Measurements from ENCODE around the gene CTDSP1.

CTDSP1 gene, protein sequence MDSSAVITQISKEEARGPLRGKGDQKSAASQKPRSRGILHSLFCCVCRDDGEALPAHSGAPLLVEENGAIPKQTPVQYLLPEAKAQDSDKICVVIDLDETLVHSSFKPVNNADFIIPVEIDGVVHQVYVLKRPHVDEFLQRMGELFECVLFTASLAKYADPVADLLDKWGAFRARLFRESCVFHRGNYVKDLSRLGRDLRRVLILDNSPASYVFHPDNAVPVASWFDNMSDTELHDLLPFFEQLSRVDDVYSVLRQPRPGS

DNA sequence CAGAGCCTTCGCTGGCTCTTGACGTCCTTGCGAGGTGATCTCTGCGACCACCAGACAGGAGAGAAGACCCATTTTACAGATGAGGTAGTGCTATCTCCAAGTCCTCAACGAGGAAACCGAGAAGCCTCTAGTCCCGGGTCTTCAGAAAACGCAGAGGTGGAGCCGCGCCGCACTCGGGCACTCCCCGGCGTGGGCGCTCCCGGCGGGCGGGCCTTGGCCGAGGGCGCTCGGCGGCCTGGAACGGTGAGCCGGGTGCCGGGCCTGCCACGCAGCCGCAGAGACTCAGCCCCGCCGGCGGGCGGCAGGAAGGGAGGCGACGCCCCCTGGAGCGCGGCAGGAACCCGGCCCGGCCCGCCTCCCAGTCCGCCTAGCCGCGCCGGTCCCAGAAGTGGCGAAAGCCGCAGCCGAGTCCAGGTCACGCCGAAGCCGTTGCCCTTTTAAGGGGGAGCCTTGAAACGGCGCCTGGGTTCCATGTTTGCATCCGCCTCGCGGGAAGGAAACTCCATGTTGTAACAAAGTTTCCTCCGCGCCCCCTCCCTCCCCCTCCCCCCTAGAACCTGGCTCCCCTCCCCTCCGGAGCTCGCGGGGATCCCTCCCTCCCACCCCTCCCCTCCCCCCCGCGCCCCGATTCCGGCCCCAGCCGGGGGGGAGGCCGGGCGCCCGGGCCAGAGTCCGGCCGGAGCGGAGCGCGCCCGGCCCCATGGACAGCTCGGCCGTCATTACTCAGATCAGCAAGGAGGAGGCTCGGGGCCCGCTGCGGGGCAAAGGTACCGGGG, at the start of gene CTDSP1:
Gene CTDSP1, plus strand, starts transcription at position 478 of the 776 bp plus-strand sequence. Its CDS starts 223 bp downstream, at position 701.
- TF ChIP-seq POLR2A (IDR thresholded peaks at IDR 0.05; ENCODE audit: low read depth, low read length) = peak; percentile 44; the same call in 1 of the 2 replicates
- peak; percentile 97 for DNase-seq (ENCODE audit: insufficient read length, low spot score)
- FAIRE-seq = no peak

DNA sequence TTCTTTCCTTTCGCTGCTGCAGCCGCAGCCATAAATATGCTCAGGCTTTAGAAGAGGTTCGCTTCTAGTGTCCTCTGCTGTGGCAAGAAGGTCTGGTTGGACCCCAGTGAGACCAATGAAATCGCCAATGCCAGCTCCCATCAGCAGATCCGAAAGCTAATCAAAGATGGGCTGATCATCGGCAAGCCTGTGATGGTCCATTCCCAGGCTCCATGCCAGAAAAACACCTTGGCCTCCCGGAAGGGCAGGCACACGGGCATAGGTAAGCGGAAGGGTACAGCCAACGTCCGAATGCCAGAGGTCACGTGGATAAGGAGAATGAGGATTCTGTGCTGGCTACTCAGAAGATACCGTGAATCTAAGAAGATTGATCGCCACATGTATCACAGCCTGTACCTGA, 45.6 kb upstream of the CTDSP1 start:
- no peak for TF ChIP-seq POLR2A (IDR thresholded peaks at IDR 0.05; ENCODE audit: low read depth, low read length)
- no peak for FAIRE-seq
- no peak for DNase-seq (ENCODE audit: insufficient read length, low spot score)

DNA sequence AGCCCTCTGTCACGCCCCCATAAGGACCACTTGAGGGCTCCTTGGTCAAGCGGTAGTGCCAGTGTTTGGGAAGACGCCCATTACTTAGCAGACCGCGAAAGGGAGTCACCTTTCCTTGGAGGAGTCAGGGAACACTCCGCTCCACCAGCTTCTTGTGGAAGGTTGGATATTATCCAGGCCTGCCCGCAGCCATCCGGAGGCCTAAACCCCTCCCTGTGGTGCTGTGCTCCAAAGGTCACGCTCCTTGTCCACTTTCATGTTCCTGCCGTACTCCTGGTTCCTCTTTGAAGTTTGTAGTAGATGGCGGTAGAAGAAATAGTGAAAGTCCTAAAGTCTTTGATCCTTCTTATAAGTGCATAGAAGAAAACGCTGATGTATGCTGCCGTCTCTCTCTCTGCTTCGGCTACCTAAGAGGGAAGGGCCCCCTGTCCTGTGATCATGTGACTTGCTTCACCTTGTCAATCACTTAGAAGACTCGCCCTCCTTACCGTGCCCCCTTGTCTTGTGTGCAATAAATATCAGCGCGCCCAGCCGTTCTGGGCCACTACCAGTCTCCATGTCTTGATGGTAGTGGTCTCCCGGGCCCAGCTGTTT, 44.7 kb upstream of the CTDSP1 start:
- no peak for TF ChIP-seq POLR2A (IDR thresholded peaks at IDR 0.05; ENCODE audit: low read depth, low read length)
- DNase-seq (ENCODE audit: insufficient read length, low spot score) (no peak), FAIRE-seq (no peak)

DNA sequence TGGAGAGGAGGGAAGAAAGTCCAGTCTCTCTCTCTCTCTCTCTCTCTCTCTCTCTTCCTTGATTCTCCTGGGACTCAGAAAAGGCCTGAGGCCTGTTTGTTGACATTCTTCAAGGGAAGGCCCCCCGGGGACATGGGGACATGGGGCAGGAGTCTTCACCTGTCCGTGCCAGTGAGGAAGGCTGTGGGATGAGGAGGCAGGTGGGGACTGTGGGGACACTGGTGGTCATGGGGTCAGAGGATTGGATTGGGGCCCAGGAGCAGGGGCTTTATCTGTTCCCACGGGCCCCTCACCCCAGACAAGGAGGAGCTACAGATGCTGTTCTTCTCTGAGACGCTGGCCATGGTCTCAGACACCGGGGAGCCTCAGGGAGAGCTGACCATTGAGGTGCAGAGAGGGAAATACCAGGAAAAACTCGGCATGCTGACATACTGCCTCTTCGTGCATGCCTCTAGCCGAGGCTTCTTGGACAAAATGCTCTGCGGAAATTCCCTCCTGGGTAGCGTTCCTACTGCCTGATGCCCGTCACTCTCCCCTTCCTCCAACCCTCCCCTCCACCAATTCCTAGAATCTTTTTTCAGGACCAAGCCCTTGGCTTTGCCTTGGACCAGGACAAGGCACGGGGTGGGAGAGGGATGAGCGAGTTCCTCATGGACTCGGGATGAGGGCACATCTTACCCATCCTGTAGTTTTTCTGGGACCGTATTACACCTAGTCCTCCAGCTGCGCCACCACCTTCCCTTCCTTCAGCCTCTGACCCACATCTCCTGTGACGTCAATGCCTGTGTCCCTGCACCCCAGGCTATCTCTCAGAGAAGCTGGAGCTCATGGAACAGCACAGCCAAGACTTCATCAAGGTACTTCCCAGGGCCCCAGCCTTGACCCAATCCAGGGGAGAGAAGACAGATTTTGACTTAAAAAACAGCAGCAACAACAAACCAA, 42.2 kb upstream of the CTDSP1 start:
- FAIRE-seq (no peak), DNase-seq (ENCODE audit: insufficient read length, low spot score) (no peak)
- TF ChIP-seq POLR2A (IDR thresholded peaks at IDR 0.05; ENCODE audit: low read depth, low read length) = no peak

DNA sequence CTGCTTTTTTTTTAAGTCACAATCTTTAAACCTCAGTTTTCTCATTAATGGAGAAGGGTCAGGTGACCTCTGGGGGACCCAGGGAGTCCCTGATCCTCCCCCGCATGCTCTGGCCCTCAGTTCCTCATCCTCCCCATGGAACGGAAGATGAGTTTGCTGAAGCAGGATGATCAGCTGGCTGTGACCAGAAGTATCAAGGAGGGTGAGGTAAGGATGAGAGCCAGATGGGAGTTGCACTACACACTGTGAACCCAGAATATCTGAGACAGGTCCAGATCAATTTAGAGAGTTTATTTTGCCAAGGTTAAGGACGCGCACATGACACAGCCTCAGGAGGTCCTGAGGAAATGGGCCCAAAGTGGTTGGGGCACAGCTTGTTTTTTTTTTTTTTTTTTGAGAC, 39.2 kb upstream of the CTDSP1 start:
- FAIRE-seq (no peak), DNase-seq (ENCODE audit: insufficient read length, low spot score) (no peak)
- no peak for TF ChIP-seq POLR2A (IDR thresholded peaks at IDR 0.05; ENCODE audit: low read depth, low read length)

DNA sequence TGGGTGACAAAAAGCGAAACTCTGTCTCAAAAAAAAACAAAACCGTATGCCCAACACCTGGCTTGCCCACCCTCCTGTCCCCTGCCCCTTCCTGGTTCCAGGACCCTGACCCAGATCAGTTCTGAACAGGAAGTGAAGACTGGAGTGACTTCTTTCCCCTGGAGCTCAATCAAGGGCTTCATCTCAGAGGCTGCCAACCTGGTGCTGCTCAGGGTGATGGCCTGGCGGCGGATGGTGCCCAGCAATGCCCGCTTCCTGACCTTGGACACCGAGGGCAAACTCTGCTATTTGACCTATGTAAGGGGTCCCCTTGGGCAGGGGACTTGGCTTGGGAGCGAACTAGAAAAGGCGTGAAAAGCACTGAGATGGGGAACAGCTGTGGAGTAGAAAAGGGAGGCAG, 37.1 kb upstream of the CTDSP1 start:
- DNase-seq (ENCODE audit: insufficient read length, low spot score) = no peak
- no peak for TF ChIP-seq POLR2A (IDR thresholded peaks at IDR 0.05; ENCODE audit: low read depth, low read length)
- FAIRE-seq = no peak

DNA sequence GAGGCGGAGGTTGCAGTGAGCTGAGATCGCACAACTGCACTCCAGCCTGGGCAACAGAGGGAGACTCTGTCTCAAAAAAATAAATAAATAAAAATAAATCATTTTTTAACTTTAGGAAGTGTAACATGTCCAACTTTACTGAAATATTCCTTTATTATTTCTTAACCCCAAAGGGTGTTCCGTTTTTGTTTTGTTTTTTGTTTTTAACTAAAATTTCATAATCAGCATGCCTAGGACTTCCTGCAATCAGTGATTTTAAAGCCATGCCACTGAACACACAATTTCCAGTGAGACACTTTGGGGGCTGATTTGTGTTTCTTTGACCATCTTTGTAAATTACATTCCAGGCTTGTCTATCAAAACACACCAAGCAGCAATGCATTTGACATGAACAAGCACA, 35.9 kb upstream of the CTDSP1 start:
- DNase-seq (ENCODE audit: insufficient read length, low spot score) = no peak
- no peak for FAIRE-seq
- TF ChIP-seq POLR2A (IDR thresholded peaks at IDR 0.05; ENCODE audit: low read depth, low read length) = no peak

DNA sequence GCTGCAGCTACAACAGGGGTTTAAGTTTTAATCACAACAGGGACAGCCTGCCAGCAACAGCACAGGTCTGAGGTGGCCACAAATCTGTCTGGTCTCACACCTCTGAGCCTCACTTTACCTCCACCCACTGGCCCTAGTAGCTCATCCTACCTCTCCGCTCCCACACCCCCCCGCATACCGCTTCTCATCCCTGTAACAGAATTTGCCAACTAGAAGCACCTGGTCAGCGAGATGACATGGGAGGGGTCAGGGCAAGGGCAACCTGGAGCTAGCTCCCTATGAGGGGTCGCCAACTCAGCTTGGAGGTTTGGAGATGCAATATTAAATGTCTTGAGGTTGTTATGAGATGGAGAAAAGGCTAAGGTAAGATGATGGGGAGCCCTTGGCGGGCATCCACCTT, 35.5 kb upstream of the CTDSP1 start:
- FAIRE-seq (no peak), DNase-seq (ENCODE audit: insufficient read length, low spot score) (no peak)
- no peak for TF ChIP-seq POLR2A (IDR thresholded peaks at IDR 0.05; ENCODE audit: low read depth, low read length)

DNA sequence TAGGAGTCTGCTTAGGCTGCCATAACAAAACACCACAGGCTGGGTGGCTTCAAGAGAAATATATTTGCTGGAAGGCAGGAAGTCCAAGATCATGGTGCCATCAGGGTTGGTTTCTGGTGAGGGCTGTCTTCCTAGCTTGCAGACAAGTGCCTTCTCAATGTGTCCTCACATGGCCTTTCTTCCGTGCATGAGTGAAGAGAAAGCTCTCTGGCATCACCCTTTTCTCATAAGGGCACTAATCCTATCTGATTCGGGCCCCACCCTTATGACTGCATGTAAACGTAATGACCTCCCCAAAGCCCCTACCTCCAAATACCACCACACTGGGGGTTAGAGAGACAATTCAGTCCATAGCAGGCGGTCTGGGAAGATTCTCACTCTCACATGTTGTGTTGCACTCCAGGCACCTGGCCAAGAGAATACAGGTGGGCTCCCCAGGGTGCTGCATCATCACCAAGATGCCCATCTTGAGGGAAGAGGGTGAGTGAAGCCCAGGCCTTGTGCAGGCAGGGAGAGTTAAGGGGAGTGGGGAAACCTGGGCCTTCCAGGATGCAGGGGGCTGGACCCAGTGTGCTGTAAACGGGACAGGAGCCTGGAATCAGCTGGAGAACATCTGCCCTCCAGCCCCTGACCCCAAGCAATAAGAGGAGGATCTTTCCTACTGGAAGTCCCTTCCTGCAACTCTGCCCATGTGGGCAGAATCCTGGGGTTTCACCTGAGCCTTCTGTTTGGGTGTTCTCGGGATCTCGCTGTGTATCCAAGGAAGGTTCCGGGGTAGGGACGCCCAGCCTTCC, 32.9 kb upstream of the CTDSP1 start:
- FAIRE-seq (no peak), DNase-seq (ENCODE audit: insufficient read length, low spot score) (no peak)
- no peak for TF ChIP-seq POLR2A (IDR thresholded peaks at IDR 0.05; ENCODE audit: low read depth, low read length)

DNA sequence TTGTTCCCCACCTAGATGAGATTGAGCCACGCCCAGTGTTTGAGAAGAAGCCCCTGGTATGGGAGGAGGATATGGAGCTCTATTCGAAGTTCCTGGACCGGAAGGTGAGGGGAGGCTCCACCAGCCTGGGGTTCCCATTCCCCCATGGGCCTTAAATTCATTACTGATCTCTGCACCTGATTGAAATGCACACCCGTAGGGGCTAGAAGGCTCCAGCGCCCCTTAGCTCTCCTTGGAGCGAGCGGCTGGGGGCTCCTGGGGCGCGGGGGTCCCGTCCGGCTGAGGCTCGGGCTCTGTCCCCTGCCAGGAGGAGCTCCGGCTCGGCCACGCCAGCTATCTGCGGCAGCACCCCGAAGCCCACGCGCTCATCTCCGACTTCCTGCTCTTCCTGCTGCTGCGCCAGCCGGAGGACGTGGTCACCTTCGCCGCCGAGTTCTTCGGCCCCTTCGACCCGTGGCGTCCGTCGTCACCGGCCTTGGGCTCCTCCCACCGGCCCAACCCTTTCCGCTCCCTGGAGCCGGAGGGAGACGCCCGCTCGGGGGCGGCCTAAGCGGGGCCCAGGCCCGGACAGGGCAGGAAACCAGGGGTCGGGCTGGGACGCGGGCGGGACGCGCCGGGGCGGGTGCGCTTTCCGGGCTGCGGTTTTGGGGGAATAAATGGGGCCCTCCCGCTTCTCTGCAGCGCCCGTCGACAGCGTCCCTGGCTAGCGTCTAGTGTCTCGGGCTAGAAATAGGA, 32.1 kb upstream of the CTDSP1 start:
- FAIRE-seq (no peak), DNase-seq (ENCODE audit: insufficient read length, low spot score) (no peak)
- no peak for TF ChIP-seq POLR2A (IDR thresholded peaks at IDR 0.05; ENCODE audit: low read depth, low read length)

DNA sequence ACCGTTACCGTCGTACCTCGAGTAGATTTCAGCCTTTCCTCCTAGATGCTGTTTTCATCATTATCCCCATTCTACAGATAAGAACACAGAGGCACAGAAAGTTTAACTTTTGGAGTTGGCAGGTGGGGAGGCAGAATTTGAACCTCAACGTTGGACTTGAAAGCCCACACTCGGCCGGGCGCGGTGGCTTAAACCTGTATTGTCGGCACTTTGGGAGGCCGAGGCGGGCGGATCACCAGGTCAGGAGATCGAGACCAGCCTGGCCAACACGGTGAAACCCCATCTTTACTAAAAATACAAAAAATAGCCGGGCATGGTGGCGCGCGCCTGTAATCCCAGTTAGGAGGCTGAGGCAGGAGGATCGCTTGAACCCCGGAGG, 31.5 kb upstream of the CTDSP1 start:
- no peak for TF ChIP-seq POLR2A (IDR thresholded peaks at IDR 0.05; ENCODE audit: low read depth, low read length)
- DNase-seq (ENCODE audit: insufficient read length, low spot score) = no peak
- no peak for FAIRE-seq

DNA sequence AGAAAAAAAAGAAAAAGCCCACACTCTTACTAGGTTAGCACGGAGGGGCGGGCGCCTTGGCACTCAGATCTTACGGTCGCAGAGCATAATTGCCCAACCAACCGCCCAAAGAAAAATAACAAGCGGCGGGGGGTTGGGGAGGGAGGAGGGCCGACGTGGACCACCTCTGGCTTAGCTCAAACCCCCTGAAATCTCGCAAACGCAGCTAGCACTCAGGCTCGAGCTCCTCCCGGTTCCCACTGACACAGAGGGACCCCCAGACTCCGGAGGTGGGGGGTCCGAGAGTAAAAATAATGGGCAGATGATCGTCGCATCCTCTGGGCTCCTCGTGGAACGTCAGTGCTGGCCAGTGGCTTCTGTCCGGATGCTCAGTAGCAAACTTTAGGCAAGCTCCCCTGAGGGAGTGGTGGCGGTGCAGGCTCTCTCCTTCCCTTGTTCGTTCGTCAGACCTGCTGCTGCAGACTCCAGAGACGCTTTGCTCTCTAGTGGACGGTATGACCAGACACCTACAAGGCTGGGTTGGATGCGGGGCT, 31.0 kb upstream of the CTDSP1 start:
- no peak for FAIRE-seq
- no peak for DNase-seq (ENCODE audit: insufficient read length, low spot score)
- TF ChIP-seq POLR2A (IDR thresholded peaks at IDR 0.05; ENCODE audit: low read depth, low read length) = no peak

Data from H54 (cell line).